GM19455 (cell line): Measurements from ENCODE around the gene PCDH7.

ENCODE experiments used
- ATAC-seq: cut with Tn5 transposase; IDR thresholded peaks from one replicate; pipeline ENCODE4 v1.9.1; 2021; ENCODE audit not compliant: unreplicated experiment

Gene PCDH7

GRCh38 chr4:30720021-30720660, at the start of gene PCDH7:
TSS of gene PCDH7 (plus strand) at chr4:30720369. CDS start at chr4:30721423, 1,054 bp downstream.
- no peak for ATAC-seq

- ATAC-seq = no peak
Observed at GRCh38 chr4:30671926-30672448, 48.2 kb upstream of the PCDH7 start.

GRCh38 chr4:30696191-30696590, 24.0 kb upstream of the PCDH7 start:
- ATAC-seq = no peak

GRCh38 chr4:30714408-30715031, 5.6 kb upstream of the PCDH7 start:
- ATAC-seq = no peak

DNA sequence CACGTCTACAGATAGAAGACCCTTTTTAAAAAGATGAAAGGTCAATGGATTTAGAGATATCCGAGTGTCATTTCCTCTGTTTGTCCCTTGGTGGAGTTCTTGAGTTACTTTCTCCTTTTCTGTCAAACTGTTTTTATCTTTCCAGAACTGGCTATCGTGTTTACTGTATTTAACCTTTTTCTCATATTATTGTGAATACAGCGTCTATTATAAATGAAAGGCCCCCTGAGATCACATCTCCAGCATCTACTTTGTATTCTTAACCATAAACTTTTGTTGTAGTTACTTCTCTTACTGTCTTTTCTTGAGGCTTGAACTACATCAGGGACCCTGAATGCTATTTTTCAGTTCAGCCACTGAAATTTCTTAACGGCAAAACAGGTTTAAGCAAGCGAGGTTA, 4.0 kb upstream of the PCDH7 start:
- no peak for ATAC-seq

DNA sequence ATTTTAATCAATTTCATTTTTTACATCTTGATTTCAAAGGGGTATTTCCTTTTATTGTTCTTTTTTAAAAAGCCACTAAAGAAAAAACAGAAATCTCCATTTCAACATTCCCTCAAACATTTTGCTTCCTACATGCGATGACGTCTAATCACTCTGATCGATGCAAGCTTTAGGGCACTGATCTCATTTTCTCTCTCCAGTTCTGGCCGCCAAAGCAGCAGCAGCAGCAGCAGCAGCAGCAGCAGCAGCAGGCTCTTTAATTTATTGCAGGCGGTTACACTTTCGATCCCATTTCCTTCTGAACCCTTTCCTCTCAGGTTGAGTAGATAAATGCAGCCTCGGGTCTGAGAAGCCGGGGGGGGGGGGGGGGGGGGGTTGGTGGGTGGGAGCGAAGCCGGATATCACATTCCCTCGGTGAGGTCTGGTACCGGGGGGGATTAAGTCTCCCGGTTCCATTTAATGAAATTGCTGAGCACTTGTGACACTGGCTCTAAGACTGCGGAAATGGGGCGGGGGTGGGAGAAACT, 3.4 kb upstream of the PCDH7 start:
- no peak for ATAC-seq

- ATAC-seq = no peak
Observed at GRCh38 chr4:30717208-30718020, 2.8 kb upstream of the PCDH7 start.

- no peak for ATAC-seq
Observed at GRCh38 chr4:30718021-30718542, 2.1 kb upstream of the PCDH7 start.

DNA sequence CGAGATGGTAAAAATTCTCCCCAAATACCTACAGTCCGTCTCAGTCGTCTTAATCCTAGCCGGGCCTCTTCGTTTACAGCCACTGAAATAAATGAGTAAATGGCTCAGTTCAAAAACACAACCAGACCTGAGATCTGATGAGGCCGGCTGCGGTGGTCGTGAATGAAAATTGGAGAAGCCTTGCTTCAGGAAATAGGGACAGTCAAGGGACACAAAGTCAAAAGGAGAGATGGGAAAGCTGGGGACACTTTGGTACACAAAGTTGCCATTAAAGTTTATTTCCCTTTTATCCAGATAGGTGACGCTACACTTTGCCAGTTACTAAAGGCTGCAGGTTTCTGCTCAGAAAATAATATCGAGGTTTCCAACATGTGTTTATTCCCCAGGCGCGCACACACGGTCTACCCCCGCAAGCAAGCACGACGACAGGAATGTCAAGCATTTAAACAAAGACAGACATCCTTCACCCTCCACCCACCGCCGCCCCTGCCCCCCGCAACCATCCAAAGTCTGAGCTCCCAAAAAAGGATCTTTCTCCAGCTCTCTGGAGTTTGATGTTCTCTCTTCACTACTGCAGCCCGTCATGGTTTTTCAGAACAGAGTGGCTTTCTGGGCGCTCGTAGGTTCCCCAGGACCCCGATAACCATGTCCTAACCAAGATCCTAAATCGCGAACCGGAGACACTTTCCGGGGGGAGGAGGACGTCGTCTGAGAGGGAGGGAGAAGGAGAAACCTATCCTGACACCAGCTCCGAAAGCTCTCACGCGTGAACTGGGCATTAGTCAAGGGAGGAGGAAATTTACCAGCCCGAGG, 1.3 kb upstream of the PCDH7 start:
- no peak for ATAC-seq

DNA sequence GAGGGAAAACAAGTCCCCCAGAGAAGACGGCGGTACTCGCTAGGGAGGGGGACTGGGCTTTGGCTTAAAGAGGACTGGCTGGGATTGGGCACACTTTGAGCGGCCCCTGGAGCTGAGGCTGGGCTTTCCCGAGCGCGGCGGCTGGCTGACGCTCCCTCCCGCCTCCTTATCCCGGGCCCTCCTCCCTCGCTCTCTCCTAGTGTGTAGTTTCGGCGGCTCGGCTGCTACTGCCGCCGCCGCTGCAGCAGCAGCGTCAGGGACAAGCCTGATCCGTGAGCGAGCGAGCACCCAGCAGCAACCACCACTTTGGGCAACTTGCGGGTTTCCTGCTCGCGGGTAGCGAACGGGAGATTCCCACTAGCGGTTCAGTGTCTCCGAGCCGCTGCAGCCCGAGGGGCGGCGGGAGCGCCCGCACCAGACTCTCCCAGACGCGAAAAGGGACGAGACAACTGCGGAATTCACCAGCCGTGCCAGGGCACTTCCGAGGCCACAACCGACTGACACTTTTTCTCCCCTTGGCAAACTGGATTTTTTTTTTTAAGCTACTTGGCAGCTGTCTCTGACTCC, 632 bp upstream of the PCDH7 start:
- no peak for ATAC-seq

- no peak for ATAC-seq
Observed at GRCh38 chr4:30720661-30721184, 554 bp downstream of the PCDH7 start.

DNA sequence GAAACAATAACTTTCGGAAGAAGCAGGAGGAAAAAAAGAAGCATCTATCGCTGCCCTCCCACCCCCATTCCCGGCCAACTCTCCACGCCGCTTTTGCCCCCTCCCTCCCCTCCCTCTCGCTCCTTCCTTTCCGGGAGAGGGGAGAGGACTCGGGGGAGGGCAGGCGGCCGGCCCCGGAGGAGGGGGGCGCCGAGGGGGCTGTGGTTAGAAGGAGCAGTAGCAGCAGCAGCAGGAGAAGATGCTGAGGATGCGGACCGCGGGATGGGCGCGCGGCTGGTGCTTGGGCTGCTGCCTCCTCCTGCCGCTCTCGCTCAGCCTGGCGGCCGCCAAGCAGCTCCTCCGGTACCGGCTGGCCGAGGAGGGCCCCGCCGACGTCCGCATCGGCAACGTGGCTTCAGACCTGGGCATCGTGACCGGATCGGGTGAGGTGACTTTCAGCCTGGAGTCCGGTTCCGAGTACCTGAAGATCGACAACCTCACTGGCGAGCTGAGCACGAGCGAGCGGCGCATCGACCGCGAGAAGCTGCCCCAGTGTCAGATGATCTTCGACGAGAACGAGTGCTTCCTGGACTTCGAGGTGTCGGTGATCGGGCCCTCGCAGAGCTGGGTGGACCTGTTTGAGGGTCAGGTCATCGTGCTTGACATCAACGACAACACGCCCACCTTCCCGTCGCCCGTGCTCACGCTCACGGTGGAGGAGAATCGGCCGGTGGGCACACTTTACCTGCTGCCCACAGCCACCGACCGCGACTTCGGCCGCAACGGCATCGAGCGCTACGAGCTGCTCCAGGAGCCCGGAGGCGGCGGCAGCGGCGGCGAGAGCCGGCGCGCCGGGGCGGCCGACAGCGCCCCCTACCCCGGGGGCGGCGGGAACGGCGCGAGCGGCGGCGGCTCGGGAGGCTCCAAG, 1.3 kb downstream of the PCDH7 start:
- no peak for ATAC-seq

- no peak for ATAC-seq
Observed at GRCh38 chr4:30722092-30722358, 1.9 kb downstream of the PCDH7 start.

GRCh38 chr4:30722359-30723200, 2.4 kb downstream of the PCDH7 start:
- ATAC-seq = no peak

DNA sequence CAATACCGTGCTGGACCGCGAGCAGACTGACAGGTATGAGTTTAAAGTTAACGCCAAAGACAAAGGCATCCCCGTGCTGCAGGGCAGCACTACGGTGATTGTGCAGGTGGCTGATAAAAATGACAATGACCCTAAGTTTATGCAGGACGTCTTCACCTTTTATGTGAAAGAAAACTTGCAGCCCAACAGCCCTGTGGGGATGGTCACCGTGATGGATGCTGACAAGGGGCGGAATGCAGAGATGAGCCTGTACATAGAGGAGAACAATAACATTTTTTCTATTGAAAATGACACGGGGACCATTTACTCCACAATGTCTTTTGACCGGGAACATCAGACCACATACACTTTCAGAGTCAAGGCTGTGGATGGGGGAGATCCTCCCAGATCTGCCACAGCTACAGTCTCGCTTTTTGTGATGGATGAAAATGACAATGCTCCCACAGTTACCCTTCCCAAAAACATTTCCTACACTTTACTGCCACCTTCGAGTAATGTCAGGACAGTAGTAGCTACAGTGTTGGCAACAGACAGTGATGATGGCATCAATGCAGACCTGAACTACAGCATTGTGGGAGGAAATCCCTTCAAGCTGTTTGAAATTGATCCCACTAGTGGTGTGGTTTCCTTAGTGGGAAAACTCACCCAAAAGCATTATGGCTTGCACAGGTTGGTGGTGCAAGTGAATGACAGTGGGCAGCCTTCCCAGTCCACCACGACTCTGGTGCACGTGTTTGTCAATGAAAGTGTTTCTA, 3.2 kb downstream of the PCDH7 start:
- no peak for ATAC-seq

- no peak for ATAC-seq
Observed at GRCh38 chr4:30724247-30724646, 4.1 kb downstream of the PCDH7 start.

DNA sequence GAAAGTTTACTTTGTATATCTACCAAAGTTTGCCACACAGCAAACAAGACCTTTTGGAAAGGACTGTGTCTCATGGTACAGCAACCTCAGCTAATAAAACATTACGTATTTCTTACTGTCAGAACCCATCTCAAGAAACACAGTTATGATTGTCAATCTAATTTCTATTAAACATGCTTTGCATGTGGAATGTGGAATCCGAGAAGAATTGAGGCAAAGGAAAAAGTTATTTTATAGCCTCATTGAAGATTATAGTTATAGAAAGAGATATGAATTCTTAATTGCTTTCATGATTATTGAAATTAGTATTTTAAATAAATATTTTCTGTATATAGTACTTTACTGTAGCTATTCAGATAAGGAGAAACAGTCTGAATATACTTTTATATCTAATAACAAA, 5.4 kb downstream of the PCDH7 start:
- ATAC-seq = no peak
